IPS DF 4.7 (cell line): Measurements from ENCODE around the gene GNL2.
"Not testable (repeated sequence)": the region's sequence is repeated elsewhere in the genome, so short reads cannot be mapped to it uniquely, and the experiment has no call there.

ENCODE experiments used
- DNase-seq: peaks from one replicate; pipeline ENCODE4 v3.0.0-alpha.2; 2013; ENCODE audit warnings: low spot score; ENCODE audit errors: extremely low read depth

The GNL2 gene

GRCh38 chr1:37609002-37609401, 13.3 kb upstream of the GNL2 start:
- DNase-seq, result no peak

- DNase-seq, result no peak
Measured at GRCh38 chr1:37606481-37607263, 10.9 kb upstream of the GNL2 start.

- no peak for DNase-seq
Measured at GRCh38 chr1:37605806-37606474, 10.2 kb upstream of the GNL2 start.

- no peak for DNase-seq
Measured at GRCh38 chr1:37605061-37605650, 9.4 kb upstream of the GNL2 start.

- no peak for DNase-seq
Measured at GRCh38 chr1:37602750-37603694, 7.3 kb upstream of the GNL2 start.

- DNase-seq, result no peak
Measured at GRCh38 chr1:37601441-37601840, 5.7 kb upstream of the GNL2 start.

- DNase-seq, result no peak
Measured at GRCh38 chr1:37599940-37600339, 4.2 kb upstream of the GNL2 start.

- no peak for DNase-seq
Measured at GRCh38 chr1:37596182-37596667, 488 bp upstream of the GNL2 start.

GRCh38 chr1:37593726-37594125, 2.0 kb downstream of the GNL2 start:
- DNase-seq, result no peak

GRCh38 chr1:37588939-37589338, 6.8 kb downstream of the GNL2 start:
- no peak for DNase-seq

GRCh38 chr1:37584544-37584943, 11.2 kb downstream of the GNL2 start:
- DNase-seq, result not testable (repeated sequence)

- no peak for DNase-seq
Measured at GRCh38 chr1:37575692-37576091, 20.0 kb downstream of the GNL2 start.

- no peak for DNase-seq
Measured at GRCh38 chr1:37574834-37575480, 20.8 kb downstream of the GNL2 start.

- DNase-seq, result no peak
Measured at GRCh38 chr1:37570528-37571334, 25.0 kb downstream of the GNL2 start.

GRCh38 chr1:37567023-37567422, 28.7 kb downstream of the GNL2 start:
- DNase-seq, result no peak

GRCh38 chr1:37564892-37565291, 30.8 kb downstream of the GNL2 start:
- no peak for DNase-seq

- no peak for DNase-seq
Measured at GRCh38 chr1:37562984-37563383, 32.8 kb downstream of the GNL2 start.

GRCh38 chr1:37561133-37562132, 34.3 kb downstream of the GNL2 start:
- no peak for DNase-seq
